Smooth muscle cell of the brain vasculature (primary cell): Measurements from ENCODE around the gene DTL.
A peak's percentile ranks its signal among the peaks of the same experiment; 100 is the strongest.

ENCODE experiments used
- DNase-seq: peaks from one replicate; pipeline ENCODE4 v3.0.0-alpha.2; 2012; ENCODE audit warnings: low read depth, low spot score

The DTL gene

GRCh38 chr1:212124690-212125582 is 89.4 kb downstream of the DTL start:
- no peak for DNase-seq

GRCh38 chr1:212125654-212126053 is 90.1 kb downstream of the DTL start:
- DNase-seq: no peak

GRCh38 chr1:212127221-212127620 is 91.7 kb downstream of the DTL start:
- peak; percentile 54 for DNase-seq

- DNase-seq: no peak
Observed at GRCh38 chr1:212129781-212130180, 94.2 kb downstream of the DTL start.

GRCh38 chr1:212132025-212132424 is 96.5 kb downstream of the DTL start:
- no peak for DNase-seq

- DNase-seq: no peak
Observed at GRCh38 chr1:212133319-212133718, 97.8 kb downstream of the DTL start.

- DNase-seq: no peak
Observed at GRCh38 chr1:212135166-212135565, 99.6 kb downstream of the DTL start.

GRCh38 chr1:212137854-212138253 is 102.3 kb downstream of the DTL start:
- no peak for DNase-seq

- no peak for DNase-seq
Observed at GRCh38 chr1:212138457-212138856, 102.9 kb downstream of the DTL start.

- DNase-seq: no peak
Observed at GRCh38 chr1:212139526-212140135, 104.1 kb downstream of the DTL start.

- no peak for DNase-seq
Observed at GRCh38 chr1:212141404-212141803, 105.9 kb downstream of the DTL start.

GRCh38 chr1:212142883-212143530 is 107.5 kb downstream of the DTL start:
- DNase-seq: no peak

- DNase-seq: peak; percentile 57
Observed at GRCh38 chr1:212147581-212148033, 112.1 kb downstream of the DTL start.

- no peak for DNase-seq
Observed at GRCh38 chr1:212149566-212149965, 114.0 kb downstream of the DTL start.

GRCh38 chr1:212152308-212152693 is 116.8 kb downstream of the DTL start:
- peak; percentile 53 for DNase-seq

GRCh38 chr1:212152869-212153268 is 117.3 kb downstream of the DTL start:
- no peak for DNase-seq

GRCh38 chr1:212153635-212154034 is 118.1 kb downstream of the DTL start:
- no peak for DNase-seq
